ENCODE results near the gene PAQR8. TPM values are rescaled to one million over a fixed set of nuclear protein-coding genes. Genes with fewer than 3 reads are reported as not detected.

PAQR8 gene
- total RNA-seq, 1 donor from 2014 or later: 12.6 TPM

DNA sequence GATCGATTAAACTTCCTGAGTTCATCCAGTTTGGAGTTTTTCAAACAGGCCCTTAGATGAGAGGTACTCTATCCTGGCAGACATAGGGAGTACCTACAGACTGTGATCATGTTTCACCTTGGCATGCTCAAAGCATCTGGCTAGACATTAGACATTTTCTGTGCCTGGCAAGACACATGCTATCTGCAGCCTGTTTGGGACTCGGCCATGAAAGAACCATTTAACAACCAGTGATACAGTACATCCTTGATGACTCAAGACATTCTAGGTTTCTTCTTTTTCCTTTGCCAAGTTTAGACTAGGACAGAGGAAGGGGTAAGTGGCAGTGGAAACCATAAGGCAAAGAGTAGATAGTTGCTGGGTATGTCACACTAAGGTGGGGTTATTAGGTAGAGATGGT lies 15.4 kb upstream of the PAQR8 start:
- FAIRE-seq: no peak
- DNase-seq (ENCODE audit: low spot score in 2 of 2): no peak

DNA sequence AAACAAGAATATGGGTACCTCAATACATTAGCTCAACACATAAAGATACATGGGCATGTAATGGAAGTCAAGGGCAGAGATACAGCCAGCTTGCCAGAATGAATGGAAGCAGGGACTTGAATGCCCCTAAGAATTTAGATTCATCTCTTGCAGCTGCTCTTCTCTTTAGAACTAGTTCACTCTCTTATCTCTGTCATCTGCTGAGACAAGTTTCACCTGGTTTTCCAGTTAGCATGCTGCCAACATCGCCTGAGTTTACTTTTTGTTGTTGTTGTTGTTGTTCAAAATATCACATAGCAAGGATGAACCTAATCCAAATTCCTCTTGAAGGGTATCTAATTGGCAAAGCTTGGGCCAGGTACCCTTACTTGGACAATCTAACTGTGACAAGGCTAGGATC lies 14.1 kb upstream of the PAQR8 start:
- FAIRE-seq (no peak), DNase-seq (ENCODE audit: low spot score in 2 of 2) (no peak)

DNA sequence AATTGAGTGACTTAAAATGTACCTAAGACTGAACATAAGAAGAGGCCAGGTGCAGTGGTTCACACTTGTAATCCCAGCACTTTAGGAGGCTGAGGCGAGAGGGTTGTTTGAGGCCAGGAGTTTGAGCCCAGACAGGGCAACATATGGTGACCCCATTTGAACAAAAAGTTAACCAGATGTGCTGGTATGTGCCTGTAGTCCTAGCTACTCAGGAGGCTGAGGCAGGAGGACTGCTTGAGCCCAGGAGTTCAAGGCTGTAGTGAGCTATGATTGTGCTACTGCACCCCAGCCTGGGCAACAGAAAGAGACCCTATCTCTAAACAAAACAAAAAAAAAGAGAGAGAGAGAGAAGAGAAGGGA lies 10.1 kb upstream of the PAQR8 start:
- FAIRE-seq (no peak), DNase-seq (ENCODE audit: low spot score in 2 of 2) (no peak)

DNA sequence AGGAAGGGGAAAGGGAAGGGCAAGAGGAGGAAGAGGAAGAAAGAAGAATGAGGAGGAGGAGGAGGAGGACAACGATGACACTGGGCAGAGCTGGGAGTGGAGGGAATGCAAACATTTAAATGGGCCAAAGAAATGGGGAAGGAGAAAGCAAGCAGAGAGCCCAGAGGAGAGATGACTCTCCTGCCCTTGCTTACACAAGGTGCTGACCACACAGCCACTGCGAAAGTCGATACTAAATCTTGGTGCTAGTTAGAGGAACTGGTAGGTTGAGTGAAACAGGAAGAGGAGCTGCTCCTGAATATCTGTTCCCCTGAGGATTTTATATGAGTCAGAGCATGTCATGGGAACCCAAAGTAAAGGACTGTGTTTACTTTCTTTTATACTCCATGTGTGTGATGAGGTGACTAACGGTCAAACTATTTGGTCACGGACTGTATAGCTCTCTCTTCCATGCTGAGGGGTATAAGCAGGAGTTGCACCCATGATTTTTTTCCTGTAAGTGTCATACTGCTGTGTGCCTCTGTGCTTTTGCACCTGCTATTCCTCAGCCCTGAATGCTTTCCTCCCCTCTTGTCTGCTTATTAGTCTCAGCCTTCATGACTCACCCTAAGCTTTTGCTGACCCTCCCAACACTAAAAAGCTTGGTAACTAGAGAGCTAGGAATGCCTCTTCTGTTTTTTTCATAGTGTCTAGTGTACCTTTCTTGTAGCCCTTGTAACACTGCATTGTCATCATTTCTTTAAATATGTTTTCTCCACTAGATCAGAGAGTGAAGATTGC lies 9.5 kb upstream of the PAQR8 start:
- FAIRE-seq: no peak
- no peak for DNase-seq (ENCODE audit: low spot score in 2 of 2)

DNA sequence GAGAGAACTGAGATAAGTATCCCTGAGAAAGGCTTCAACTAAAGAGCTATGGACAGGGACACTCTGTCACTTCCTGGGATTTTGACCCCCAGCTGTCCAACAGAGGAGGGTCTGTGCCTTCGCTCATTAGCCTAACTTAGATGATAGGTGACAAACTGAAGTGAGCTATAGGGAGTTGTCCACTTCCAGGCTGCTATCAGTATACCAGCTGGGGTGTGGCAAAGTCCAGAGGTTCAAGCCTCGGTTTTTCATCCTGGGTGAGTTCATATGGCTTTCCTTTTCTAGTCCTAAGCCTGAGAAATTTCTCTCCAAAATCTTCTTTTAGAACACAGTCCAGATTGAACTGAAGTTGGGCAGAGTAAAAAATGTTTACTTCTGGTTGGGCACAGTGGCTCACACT lies 5.9 kb upstream of the PAQR8 start:
- FAIRE-seq (no peak), DNase-seq (ENCODE audit: low spot score in 2 of 2) (no peak)

DNA sequence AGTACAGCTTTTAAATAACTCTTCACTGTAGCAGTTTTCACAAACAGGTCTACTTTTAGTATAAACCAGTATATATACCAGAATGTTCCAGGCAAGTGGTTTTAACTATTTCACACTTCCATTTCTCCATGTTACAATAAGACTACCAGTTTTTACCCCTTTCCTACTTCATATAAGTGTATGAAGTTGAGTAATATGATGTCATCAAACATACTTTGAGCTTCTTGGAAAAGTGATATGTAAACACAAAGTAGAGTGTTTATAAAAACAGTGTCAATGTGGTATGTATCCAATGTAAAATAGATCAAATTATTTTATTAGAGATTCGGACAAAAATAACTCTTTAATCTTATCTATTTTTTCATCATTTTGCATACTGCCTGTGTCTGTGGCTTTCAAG lies 2.5 kb upstream of the PAQR8 start:
- no peak for DNase-seq (ENCODE audit: low spot score in 2 of 2)
- FAIRE-seq: no peak

DNA sequence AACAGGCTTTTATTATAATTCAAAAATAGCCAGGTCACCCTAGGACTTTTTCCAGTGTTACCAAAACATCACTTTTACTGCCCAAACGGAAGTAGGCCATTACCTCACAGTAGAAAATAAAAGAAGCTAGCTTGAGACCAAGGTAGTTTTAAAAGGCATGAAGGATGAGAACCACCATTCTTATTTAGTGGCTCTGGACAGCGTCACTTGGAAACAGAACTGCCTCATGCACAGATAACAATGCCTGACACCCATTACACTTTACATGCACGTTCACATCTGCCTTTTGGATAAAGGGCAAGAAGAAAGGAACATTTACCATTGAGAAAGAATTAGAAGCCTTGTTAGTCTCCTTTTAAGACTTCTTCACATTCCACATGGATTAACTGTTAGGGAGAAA lies 1.9 kb upstream of the PAQR8 start:
- DNase-seq (ENCODE audit: low spot score in 2 of 2) (no peak), FAIRE-seq (no peak)

DNA sequence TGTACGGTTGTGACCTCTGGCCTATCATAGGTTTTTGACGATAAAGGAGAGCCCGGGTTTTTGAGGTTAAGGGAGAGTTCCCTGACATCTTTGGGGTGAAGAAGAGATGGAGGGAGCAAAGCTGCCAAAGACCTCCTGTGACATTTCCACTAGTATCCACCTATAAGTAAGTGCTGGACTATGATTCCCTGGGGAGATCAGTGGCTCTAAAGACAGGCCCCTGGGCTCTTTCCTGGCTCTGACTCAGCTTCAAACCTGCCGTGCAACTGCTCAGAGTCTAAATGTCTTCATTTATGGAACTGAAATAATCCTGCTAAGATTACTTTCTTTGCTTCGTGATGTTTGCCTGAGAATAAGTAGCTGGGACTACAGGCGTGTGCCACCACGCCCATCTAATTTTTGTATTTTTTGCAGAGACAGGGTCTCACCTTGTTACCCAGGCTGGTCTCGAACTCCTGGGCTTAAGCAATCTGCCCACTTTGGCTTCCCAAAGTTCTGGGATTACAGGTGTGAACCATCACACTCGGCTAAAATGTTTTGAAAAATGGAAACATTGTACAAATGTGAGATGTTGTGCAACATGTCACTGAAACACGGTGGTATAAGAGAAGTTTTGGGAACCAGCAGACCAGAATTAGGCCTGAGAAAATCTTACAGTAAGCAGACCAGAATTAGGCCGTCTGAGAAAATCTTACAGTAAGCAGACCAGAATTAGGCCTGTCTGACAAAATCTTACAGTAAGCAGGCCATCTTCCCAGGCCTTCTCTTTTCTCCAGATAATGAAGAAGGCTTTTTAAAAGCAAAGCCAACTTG lies 1.1 kb upstream of the PAQR8 start:
- no peak for DNase-seq (ENCODE audit: low spot score in 2 of 2)
- FAIRE-seq: no peak

DNA sequence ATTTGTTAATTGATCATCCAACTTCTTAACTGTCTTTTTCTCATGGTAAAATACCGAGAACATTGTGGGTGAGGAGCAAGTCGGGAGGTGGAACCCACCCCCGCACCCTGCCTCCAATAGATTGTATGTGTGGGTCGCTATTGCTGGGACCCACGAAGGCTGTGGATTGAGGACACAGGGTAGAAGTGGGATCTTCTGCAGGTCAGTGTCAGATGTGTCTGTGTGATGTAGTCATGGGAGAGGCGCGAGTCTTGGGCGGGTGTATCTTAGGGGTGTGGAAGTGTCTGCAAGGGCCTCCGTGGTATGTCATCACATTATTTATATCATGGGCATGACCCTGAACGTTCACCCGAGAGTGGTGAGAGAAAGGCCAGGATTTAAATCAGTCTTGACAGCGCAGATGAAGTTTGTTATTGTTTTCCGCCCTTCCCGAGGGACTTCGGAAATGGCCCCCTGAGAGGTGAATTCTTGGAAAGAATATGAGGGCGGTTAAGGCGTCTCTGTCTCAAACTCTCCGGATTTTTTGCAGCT lies 472 bp upstream of the PAQR8 start:
- FAIRE-seq (no peak), DNase-seq (ENCODE audit: low spot score in 2 of 2) (peak; percentile 35 to 49)

DNA sequence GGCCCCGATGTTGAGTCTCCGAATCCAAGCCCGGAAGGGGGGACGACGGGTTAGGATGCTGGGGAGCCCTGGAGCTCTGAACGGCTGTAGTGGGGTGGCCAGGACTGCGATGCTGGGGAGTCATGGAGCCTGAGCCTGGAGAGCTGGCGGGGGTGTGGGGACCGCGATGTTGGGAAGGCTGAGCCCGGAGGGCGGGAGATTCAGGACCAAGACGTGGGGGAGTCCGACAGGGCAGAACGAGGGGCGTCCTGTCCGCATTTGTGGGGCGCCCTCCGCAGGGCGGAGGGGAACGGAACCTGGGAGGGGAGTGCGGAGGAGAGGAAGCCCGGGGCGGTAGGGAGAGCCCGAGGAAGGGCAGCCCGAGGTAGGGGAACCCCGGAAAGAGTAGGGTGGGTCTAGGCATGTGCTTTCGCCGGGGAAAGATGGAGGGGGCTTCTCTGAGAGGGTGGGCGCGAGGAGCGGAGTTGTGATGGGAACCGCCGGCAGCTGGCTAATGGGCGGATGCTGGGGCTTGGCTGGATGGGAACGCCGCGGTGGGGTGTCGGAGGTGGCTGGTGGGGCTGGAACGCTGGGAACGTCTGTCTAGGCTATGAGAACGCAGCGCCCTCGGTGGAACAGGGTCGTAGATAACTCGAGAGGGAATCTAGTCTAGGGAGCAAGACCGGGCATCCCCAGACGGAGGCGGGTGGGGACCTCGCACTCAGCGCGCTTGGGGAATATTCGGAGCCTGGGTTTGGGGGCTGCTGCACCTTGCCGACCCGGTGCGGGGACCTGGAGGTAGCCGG lies 684 bp downstream of the PAQR8 start:
- peak; percentile 25 to 53 for DNase-seq (ENCODE audit: low spot score in 2 of 2)
- FAIRE-seq: no peak

DNA sequence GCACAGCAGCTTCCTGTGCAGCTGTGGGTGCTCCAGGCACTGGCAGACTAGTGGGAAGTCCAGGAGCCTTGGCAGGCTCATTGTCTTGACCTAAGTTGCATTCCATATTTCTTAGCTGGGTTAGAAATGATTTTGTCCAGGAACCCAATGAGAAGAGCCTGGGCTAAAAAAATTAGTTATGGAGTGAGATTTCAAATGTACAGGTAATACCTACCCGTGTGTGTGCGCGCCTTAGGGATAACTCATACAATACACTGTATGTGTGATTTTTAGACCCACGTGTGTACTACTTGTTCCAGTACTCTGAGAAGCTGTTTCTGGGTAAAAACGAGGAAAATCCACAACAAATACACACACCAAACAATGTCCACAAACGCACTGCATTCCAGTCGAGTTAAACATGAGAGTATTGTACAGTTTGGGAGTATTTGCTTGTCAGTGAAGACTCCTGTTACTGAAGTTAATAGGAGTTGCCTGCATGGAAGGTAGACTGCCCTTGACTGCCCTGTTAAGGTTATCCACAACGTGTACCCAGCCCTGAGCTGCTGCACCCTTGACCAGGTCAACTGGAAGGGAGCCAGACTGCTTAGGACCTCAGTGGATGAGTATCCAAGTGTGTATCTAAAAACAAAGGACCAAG lies 1.4 kb downstream of the PAQR8 start:
- peak in 1 of 2 donors; percentile 40 for DNase-seq (ENCODE audit: low spot score in 2 of 2)
- no peak for FAIRE-seq

DNA sequence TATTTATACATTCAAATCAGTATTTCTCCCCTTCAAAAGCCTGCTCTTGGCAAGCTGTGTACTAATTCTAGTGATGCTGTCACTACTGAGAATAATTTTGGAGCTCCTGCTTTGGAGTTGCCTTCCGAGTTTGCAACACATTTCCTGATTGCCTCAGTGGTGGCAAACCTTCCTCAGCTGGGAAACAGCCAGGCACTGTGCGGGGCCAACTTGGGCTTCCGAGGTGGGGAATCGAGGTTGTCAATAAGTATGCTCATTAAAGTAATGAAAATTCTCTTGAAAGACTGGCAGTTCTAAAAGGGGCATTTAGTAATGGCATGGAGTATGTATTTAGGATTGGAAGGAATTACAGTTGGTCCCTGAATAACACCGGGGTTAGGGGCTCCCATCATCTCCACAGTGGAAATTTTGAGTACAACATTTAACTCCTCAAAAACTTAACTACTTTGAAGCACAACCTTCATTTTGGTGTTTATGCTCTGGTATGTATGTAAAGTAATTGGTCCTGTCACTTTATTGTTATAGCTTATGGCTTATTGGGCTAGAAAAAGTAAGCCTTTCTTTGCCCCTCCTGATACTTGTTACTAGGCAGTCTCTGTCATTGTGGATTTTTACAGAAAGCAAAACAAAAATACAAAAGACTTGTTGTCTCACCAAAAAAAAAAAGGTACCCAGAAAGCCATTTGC lies 2.7 kb downstream of the PAQR8 start:
- FAIRE-seq (no peak), DNase-seq (ENCODE audit: low spot score in 2 of 2) (peak in 1 of 2 donors; percentile 28)

DNA sequence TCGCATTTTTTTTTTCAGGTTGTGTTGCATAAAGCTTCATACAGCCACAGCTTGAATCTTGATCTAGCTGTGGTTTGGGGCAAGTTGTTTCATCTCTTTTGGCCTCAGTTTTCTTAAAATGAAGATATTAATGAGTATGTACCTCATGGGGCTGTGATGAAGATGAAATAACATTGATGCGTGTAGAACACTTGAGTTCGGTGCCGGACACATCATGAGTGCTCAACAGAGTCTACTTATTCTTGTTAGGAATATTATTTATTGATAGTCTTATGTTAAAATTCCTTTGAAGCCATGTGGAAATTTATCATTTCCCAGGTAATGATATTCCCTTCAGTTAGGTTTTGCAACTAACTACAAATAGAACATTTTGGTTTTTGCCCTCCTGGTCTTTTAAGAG lies 3.4 kb downstream of the PAQR8 start:
- no peak for FAIRE-seq
- DNase-seq (ENCODE audit: low spot score in 2 of 2): no peak

DNA sequence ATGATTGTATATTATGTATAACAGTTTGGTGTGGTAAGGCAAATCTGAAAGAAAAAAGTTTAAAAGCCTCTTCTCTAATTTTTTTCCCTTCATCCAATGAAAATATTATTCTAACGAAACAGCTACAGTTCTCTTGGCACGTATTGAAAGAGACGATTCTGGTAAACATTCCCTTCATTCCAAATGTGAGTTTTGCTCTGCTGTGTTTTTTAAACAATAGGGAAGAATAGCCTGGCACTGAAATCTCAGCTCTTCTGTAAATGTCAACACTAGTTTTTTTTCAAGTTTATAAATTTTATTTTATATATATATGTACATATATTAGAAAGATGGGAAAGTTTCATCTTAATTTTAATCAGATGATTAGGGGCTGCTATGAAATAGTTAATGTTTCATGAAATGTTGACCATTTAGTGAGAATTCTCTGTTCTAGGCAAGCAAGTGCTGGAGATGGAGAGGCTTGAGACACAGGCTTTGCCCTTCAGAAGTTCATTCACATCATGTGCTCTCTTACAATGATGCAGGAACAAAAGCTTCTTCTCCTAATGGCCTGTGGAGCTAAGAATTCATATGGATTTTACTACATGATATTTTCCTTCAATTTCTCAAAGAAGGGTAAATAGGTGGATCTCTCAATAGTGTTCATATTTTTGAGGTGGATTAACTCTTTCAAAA lies 4.1 kb downstream of the PAQR8 start:
- FAIRE-seq (peak; percentile 63), DNase-seq (ENCODE audit: low spot score in 2 of 2) (no peak)

DNA sequence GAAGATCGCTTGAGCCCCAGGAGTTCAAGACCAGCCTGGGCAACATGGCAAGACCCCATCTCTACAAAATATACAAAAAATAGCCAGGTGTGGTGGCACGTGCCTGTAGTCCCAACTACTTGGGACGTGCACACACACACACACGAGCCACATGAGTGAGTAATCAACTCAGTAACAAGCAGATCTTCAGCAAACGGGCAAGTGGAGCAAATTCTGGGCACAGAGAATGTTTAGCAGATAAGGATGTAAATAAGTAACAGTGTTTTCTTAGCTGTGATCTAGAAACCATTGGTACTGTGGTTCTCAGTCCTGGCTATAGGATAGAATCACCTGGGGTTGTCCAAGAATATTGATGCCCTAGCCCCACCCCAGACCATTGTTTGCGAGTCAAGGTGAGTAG lies 6.1 kb downstream of the PAQR8 start:
- FAIRE-seq (no peak), DNase-seq (ENCODE audit: low spot score in 2 of 2) (no peak)

DNA sequence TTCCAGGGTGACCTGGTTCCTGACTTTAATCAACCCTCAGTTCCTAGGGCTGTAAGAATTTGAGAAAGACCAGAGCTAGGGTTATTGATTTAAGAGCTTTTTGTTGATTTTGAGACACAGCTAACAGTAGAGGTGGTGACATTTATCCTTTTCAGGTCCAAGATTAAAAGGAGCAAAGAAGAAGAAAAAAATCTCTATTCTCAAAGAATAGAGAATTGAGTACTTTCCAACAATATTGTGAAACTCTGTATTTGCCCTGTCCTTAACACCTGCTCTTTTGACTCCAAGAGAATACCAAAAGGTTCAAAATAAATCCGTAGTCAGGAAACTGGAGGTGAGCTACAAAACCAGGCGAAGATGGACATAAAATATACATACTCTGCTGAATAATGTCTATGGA lies 7.3 kb downstream of the PAQR8 start:
- FAIRE-seq: no peak
- no peak for DNase-seq (ENCODE audit: low spot score in 2 of 2)

DNA sequence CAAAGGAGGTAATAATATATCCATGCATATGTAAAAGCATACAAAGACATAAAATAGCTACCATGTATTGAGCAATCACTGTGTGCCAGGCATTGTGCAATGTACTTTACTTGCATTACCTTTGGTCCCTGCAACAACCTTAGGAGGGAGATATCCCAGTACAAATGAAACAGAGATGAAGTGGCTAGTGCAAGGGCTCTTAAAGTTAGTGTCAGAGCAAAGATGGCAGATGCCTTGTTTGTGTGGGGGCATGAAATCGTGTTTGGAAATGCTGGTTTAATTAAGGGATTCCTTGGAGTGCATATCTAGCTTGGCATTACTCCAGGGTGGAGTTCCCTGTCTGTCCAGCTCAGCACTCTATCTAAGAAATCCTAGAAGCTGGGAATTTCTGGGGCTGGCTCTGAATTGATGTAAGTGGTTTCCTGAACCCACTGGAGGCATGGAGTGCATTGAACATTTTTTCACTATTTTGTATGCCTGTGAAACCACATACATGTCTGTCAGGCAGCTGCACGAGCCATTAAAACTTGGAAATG lies 9.8 kb downstream of the PAQR8 start:
- DNase-seq (ENCODE audit: low spot score in 2 of 2): no peak
- FAIRE-seq: no peak

DNA sequence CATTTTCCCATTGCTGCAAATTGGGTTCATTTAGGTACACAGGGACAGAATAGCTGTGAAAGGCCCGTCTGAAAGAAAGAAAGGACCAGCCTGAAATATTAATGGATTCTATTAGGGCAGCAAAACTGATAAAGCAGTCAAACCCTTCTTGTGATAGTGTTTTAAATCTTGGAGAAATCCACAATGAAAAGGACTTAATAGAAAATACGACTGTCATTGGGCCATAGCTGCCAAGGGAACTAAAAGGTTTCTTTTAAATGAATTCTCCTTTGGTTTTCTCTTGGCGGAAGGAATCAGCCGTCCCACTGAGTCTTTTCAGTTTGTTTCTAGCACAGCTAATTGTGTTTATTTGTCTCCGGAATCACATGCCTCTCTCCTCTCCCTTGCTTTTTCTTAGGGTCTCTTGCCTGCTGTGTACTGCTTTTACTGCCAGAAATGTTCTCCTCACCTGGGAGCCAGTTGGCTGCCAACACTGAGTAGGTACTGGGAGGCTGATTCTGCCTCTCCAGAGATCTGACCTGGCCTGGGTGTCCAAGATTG lies 11.3 kb downstream of the PAQR8 start:
- FAIRE-seq (no peak), DNase-seq (ENCODE audit: low spot score in 2 of 2) (no peak)

DNA sequence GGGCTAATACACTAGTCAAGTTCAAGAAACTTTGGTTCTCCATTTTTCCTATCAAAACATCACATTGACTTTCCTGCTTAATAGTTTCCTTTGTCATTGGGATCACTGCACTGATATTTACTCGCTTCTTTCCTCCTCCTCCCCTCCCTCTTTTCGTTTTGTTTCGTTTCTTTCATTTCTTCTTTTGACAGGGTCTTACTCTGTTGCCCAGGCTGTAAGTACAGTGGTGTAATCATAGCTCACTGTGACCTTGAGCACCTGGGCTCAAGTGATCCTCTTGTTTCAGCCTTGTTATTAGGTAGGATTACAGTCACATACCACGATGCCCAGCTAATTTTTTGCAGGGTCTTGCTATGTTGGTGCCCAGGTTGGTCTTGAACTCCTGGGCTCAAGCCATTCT lies 12.3 kb downstream of the PAQR8 start:
- no peak for DNase-seq (ENCODE audit: low spot score in 2 of 2)
- FAIRE-seq: no peak
